Cerebellar nuclear complex (tissue), 1 donor: ENCODE results near the gene SYNE1.
"Not testable (repeated sequence)": the region's sequence is repeated elsewhere in the genome, so short reads cannot be mapped to it uniquely, and the experiment has no call there.

Experiments used
- DNase-seq, 2 experiments: peaks; one replicate each; lab custom pipeline; 2025; lab: John Stamatoyannopoulos, UW

SYNE1 gene

GRCh38 chr6:152614776-152615175 lies 22.4 kb downstream of the SYNE1 start:
- not testable (repeated sequence) for DNase-seq

- no peak for DNase-seq
Measured at GRCh38 chr6:152609125-152609670, 28.0 kb downstream of the SYNE1 start.

- peak in 1 of 2 experiments; percentile 44 for DNase-seq
Measured at GRCh38 chr6:152605941-152606340, 31.2 kb downstream of the SYNE1 start.

- no peak for DNase-seq
Measured at GRCh38 chr6:152605342-152605741, 31.8 kb downstream of the SYNE1 start.

DNA sequence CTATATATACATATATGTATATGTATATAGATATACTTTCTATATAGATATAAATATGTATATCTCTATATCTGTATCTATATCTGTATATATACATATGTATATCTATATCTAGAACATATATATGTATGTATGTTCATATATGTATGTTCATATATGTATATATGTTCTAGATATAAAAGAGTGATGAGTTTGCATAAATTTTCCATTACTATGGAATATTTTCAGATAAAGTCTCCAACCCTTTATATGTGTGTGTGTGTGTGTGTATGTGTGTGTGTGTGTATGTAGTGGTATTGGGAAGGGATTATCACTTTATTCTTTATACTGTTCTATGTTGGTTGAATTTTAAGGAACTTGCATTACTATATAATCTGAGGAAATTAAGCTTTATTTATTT lies 33.3 kb downstream of the SYNE1 start:
- DNase-seq, result no peak

- peak; percentile 58 to 66 for DNase-seq
Measured at GRCh38 chr6:152600022-152600421, 37.1 kb downstream of the SYNE1 start.

- no peak for DNase-seq
Measured at GRCh38 chr6:152598901-152599537, 38.1 kb downstream of the SYNE1 start.

DNA sequence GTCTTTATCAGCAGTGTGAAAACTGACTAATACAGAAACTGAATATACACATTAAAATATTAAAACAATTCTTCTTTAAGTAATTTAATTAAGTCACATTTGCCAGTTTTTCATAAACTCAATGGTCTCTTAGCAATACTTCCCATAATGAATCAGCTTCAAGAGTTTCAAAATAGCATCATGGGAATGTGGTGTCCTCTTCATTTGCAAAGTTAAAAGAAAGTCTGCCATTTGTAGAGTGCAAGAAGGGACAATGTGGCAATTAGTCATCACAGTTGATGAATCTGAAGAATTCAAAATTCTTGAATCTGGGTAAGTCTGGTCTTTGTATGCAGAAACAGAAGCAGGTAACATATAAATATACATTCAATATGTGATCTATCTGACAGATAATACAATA lies 38.7 kb downstream of the SYNE1 start:
- DNase-seq, result no peak

GRCh38 chr6:152596726-152597125 lies 40.4 kb downstream of the SYNE1 start:
- peak in 1 of 2 experiments; percentile 25 for DNase-seq

DNA sequence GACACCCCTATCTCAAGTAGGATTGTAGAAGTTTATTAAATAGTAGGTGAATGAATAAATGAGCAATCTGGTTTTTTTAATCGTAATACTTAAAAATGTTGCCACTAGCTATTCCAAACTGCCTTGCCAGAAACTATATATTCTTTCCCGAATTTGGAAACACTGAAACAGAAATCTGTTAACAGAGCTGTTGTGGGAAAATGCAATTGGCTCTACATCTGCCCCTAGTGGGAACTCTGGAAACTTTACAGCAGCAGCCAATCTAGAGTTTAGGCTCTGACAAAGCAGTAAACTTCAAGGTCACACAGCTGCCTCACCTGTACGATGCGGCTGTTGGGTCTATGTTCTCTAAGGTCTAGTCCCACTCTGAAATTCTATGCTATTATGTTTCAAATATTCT lies 41.7 kb downstream of the SYNE1 start:
- DNase-seq, result no peak

- DNase-seq, result no peak
Measured at GRCh38 chr6:152594701-152595100, 42.5 kb downstream of the SYNE1 start.

GRCh38 chr6:152588456-152588855 lies 48.7 kb downstream of the SYNE1 start:
- DNase-seq, result no peak

GRCh38 chr6:152587473-152587872 lies 49.7 kb downstream of the SYNE1 start:
- no peak for DNase-seq

GRCh38 chr6:152585236-152585635 lies 51.9 kb downstream of the SYNE1 start:
- no peak for DNase-seq

DNA sequence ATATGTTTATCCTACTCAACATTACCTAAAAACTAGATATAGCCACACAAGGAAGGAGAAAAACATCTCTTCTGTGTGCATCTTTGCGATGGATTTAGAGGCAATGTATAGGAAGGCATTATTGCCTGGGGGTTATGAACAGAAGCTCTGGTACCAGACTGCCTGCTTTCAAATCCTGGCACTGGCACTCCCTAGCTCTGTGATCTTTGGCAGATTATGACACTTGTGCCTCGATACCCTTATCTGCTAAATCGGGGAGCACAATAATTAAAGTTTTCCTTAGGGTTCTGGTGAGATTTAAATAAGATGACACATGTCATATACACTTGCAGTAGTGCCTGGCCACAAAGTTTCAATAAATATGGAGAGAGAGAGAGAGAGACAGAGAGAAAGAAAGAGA lies 53.3 kb downstream of the SYNE1 start:
- no peak for DNase-seq

DNA sequence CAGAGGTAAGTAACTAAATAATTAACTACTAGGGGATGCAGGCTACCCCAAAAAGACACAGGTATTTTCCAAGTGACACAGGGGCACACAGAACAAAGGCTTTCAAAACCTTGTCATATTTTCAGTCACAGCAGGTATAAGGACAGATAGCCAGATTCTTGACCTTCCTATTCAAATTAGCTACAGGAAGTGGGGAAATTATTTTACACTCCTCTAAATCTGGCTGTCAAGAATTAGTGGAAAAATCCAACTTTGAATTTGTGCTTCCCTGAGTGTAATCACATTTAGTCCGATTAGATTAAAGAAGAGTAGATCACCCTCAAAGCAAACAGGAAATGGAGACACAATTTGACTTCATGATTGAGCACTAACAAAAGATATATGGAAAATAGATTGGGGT lies 60.6 kb downstream of the SYNE1 start:
- DNase-seq, result peak in 1 of 2 experiments; percentile 63

DNA sequence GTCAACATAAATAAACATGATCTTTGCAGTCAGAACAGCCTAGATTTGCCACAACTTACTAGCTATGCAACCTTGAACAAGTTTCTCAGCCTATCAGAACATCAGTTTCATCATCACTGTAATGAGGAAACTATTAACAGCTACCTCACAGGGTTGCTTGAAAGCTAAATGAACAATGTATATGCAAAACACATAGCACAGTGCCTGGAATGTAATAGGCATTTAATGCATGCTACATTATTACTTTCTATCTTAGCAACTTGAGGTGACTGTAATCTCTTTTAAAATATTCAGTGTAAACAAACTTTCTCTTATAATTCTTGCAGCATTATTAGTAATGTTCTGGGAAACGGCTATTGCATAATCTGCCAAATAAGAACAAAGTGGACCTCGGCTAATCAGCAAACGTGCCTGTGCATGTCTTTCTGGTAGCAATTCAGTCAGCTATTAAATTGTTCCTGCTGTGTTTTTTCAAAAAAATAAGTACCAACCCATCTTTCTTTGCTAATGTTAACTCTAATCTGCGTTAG lies 61.5 kb downstream of the SYNE1 start:
- DNase-seq, result peak in 1 of 2 experiments; percentile 27

GRCh38 chr6:152575161-152575560 lies 62.0 kb downstream of the SYNE1 start:
- no peak for DNase-seq

GRCh38 chr6:152573762-152574161 lies 63.4 kb downstream of the SYNE1 start:
- no peak for DNase-seq

DNA sequence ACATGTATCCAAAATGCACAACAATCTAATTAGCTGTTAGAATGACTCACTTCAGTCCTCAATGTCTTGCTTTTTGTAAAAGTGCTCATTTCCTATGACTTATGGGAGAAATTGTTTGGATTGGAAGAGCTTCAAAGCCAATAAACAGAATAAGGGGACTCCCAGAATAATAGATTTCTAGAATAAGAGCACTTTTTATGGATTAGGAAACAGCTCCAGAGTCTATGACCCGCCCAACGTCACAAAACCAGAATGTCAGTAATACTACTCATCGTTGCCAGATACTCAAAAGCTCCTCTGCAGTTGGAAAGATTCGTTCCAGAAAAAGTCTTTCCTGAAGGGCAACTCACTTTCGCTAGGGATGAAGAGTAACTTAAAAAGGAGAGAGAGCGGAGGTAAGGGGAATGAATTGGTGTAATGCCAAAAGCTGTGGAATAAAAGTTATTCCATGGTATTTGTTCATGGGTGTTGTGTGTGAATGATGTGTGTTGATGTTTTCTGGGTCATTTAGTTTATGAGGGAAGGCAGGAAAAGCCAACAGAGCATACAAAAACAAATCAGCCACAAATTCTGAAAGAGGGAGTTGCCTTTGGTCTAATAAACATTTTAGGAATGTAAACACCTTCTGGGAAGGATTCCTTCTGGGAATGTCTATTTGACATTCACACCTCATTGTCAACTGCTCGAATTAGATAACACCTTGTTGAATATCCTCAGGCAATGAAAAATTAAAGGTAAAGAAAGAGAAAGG lies 64.6 kb downstream of the SYNE1 start:
- DNase-seq, result no peak

GRCh38 chr6:152571943-152572337 lies 65.2 kb downstream of the SYNE1 start:
- no peak for DNase-seq

DNA sequence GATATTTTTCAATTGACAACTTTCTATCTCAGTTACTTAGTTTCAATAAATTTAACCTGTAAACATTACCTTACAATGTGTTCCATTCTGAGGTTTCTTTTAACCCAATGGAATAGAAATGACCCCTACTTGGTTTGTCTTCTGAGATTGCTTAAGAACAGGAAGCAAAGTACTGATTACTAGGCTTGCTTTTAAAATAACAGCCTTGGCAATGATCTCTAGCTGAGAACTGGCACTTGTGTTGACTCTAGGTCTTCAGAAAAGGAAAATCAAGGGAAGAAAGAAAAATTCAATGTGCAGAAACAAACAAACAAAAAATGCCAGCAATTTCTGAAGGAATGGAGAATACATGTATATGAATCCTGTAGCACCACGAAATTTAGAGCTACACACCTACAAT lies 66.1 kb downstream of the SYNE1 start:
- DNase-seq, result no peak
